Tibial artery (tissue), 4 donors: ENCODE measurements around the gene ATF7IP.

Source experiments
- DNase-seq, 2 donors: peaks; one replicate each; pipeline ENCODE4 v3.0.0-alpha.2; 2019
- H3K27ac ChIP-seq, 2 donors: fragments of 200-600 bp; sonication (generic) in 1 of 2; 1 replicate in 1 of 2; 2 replicates in 1 of 2; pipeline ENCODE4 v1.5.1; 2018 to 2019; ENCODE audit warnings: mild to moderate bottlenecking in 1 of 2
- H3K27me3 ChIP-seq, 2 donors: fragments of 200-600 bp; sonication (generic) in 1 of 2; one replicate each; pipeline versions ENCODE4 v1.5.1 to v1.6.0; 2016 to 2019
- H3K36me3 ChIP-seq, 3 donors: fragments of 200-600 bp; sonication (generic) in 2 of 3; one replicate each; pipeline ENCODE4 v1.5.1; 2016 to 2019; ENCODE audit warnings: mild to moderate bottlenecking in 2 of 3
- H3K4me1 ChIP-seq, 4 donors: fragments of 200-600 bp; sonication (generic) in 2 of 4; 1 replicate in 3 of 4; 2 replicates in 1 of 4; pipeline ENCODE4 v1.5.1; 2016 to 2019
- H3K4me3 ChIP-seq, 2 donors: fragments of 200-600 bp; sonication (generic) in 1 of 2; 1 replicate in 1 of 2; 2 replicates in 1 of 2; pipeline ENCODE4 v1.5.1; 2018 to 2019; ENCODE audit warnings: mild to moderate bottlenecking in 2 of 2
- H3K9me3 ChIP-seq, 3 donors: fragments of 200-600 bp; sonication (generic) in 1 of 3; one replicate each; pipeline ENCODE4 v1.5.1; 2016 to 2019
- CTCF ChIP-seq, 2 experiments: fragments of 200-600 bp in 1 of 2; fragments of 450-650 bp in 1 of 2; IDR thresholded peaks; one replicate each; pipeline ENCODE4 v1.5.1; 2017 to 2019; ENCODE audit warnings: antibody characterized with exemption in 2 of 2, mild to moderate bottlenecking in 1 of 2, moderate library complexity in 1 of 2
- intact Hi-C: fragments of 100-400 bp; cut with DNase I; formaldehyde crosslinking; loops from one replicate; pipeline ENCODE4 v1.15.0; 2023; ENCODE audit warnings: low total_unique reads

ATF7IP gene

GRCh38 chr12:14548609-14549008 is 183.1 kb downstream of the ATF7IP start:
- Histone ChIP-seq H3K27ac (no peak overlapping the region), H3K27me3 (no peaks in the 10 kb centered on the region), H3K36me3 (no peaks in the 10 kb centered on the region), H3K9me3 (no peaks in the 10 kb centered on the region), H3K4me3 (no peak overlapping the region), H3K4me1 (no peaks in the 10 kb centered on the region)
- intact Hi-C loops = no loop called here
- DNase-seq = no peak
- TF ChIP-seq CTCF (IDR thresholded peaks at IDR 0.05) = no peak
